ENCODE data around the gene TMC1.

GRCh38 chr9:72675586-72675985 lies 154.2 kb downstream of the TMC1 start:
- TF ChIP-seq EP300 (IDR thresholded peaks at IDR 0.05) (no peak), CTCF (IDR thresholded peaks at IDR 0.05) (no peak)

Measured in suprapubic skin (tissue), 3 donors.